OCI-LY1 (cell line): ENCODE results near the gene CFAP46.

Source experiments
- CTCF ChIP-seq: fragments of 200-600 bp; sonication (generic), shearing (Covaris generic); IDR thresholded peaks from 2 replicates; pipeline ENCODE4 v1.5.1; 2017; ENCODE audit warnings: mild to moderate bottlenecking, antibody characterized with exemption, low read length, moderate library complexity, mixed read lengths
- EZH2 ChIP-seq: fragments of 200-600 bp; sonication (generic), shearing (Covaris generic); IDR thresholded peaks from 2 replicates; pipeline ENCODE4 v1.8.0; 2017; ENCODE audit warnings: borderline replicate concordance, mixed run types, mild to moderate bottlenecking, antibody characterized with exemption, low read length, moderate library complexity, mixed read lengths

- no peak for TF ChIP-seq CTCF
- TF ChIP-seq EZH2 = no peak
These were observed 2.9 kb downstream of the CFAP46 start for GRCh38 chr10:132939378-132939955.
